ENCODE data around the gene NIPBL.
"Not testable (repeated sequence)": the region's sequence is repeated elsewhere in the genome, so short reads cannot be mapped to it uniquely, and the experiment has no call there.

NIPBL gene

DNA sequence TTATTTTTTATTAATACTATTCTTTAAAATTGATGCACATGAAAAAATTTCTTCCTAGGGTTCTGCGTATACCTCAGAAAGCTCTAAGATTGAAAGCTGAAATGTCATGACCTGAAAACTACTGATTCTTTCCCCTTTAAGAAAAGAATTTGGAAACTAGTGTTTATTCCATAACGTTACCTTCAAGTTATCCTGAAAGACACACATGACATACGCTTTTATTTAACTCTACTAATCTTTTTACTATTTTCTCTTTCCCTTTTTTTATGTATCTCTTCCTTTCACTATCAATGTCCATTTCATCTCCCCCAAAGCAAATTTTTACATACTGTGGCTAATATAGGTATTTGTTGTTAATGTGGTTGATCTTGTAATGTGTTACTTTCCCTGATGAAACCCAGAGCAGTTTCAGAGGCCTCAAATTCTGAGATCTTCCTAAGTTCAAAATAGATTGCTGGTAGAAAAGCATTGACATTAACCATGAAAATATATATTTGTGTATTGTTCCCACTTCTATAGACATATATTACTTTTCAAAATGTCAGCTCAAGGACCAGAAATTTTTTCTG is 7.4 kb downstream of the NIPBL start:
- H3K27ac Mint-ChIP-seq: no peak overlapping the region
- CTCF ChIA-PET: no interaction called here
- H3K27me3 Mint-ChIP-seq: no peaks in the 10 kb centered on the region
- no peak for DNase-seq
- H3K4me1 Mint-ChIP-seq: peaks cover 54% of the 10 kb centered on the region
- no peak overlapping the region for H3K4me3 Mint-ChIP-seq
- no peaks in the 10 kb centered on the region for H3K9me3 Mint-ChIP-seq
- peaks cover 15% of the 10 kb centered on the region for H3K36me3 Mint-ChIP-seq

DNA sequence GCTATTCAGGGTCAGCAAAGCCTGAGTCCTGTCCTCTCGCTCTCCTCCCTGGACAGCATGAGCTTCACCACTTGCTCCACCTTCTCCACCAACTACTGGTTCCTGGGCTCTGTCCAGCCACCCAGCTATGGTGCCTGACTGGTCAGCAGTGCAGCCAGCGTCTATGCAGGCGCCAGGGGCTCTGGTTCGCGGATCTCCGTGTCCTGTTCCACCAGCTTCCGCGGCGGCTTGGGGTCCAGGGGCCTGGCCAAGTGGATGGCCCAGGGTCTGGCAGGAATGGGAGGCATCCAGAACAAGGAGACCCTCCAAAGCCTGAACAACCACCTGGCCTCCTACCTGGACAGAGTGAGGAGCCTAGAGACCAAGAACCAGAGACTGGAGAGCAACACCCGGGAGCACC is 8.6 kb downstream of the NIPBL start:
- no peak overlapping the region for H3K27ac Mint-ChIP-seq
- no peaks in the 10 kb centered on the region for H3K27me3 Mint-ChIP-seq
- DNase-seq: no peak
- peaks cover 51% of the 10 kb centered on the region for H3K4me1 Mint-ChIP-seq
- H3K36me3 Mint-ChIP-seq: peaks cover 15% of the 10 kb centered on the region
- no peaks in the 10 kb centered on the region for H3K9me3 Mint-ChIP-seq
- CTCF ChIA-PET: no interaction called here
- no peak overlapping the region for H3K4me3 Mint-ChIP-seq

DNA sequence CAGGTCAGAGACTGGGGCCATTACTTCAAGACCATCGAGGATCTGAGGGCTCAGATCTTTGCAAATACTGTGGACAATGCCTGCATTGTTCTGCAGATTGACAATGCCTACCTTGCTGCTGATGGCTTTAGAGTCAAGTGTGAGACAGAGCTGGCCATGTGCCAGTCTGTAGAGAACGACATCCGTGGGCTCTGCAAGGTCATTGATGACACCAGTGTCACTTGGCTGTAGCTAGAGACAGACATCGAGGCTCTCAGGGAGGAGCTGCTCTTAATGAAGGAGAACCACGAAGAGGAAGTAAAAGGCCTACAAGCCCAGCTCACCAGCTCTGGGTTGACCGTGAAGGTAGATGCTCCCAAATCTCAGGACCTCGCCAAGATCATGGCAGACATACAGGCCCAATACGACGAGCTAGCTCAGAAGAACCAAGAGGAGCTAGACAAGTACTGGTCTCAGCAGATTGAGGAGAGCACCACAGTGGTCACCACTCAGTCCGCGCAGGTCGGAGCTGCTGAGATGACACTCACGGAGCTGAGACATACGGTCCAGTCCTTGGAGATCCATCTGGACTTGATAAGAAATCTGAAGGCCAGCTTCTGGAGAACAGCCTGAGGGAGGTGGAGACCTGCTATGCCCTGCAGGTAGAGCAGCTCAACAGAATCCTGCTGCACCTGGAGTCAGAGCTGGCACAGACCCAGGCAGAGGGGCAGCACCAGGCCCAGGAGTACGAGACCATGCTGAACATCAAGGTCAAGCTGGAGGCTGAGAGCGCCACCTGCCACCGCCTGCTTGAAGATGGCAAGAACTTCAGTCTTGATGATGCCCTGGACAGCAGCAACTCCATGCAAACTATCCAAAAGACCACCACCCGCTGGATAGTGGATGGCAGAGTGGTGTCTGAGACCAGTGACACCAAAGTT is 9.3 kb downstream of the NIPBL start:
- peaks cover 17% of the 10 kb centered on the region for H3K36me3 Mint-ChIP-seq
- H3K9me3 Mint-ChIP-seq: no peaks in the 10 kb centered on the region
- no peaks in the 10 kb centered on the region for H3K27me3 Mint-ChIP-seq
- CTCF ChIA-PET: no interaction called here
- H3K27ac Mint-ChIP-seq: peak overlapping the region; percentile 11
- H3K4me1 Mint-ChIP-seq: peaks cover 47% of the 10 kb centered on the region
- H3K4me3 Mint-ChIP-seq: no peak overlapping the region
- DNase-seq: no peak

DNA sequence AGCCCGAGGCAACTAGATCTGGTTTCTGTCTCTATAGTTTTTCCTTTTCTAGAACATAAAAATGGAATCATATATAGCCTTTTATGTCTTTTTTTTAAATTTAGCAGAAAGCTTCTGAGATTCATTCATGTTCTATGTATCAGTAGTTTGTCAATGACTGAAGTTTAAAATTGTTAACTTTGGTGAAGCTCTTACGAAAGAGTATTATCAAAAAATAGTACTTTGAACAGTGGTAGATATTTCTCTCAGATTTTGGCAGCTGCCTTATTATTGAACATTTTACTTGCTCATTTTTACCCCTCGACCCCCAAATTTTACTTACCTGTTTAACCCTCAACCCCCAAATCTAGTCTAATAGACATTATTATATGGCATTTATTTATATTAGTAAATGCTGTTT is 10.2 kb downstream of the NIPBL start:
- CTCF ChIA-PET: interaction anchor here (1.3 kb wide), 1 partner anchor 8 kb away, joined by 3 read pairs; no protein-coding TSS in a partner anchor
- peaks cover 25% of the 10 kb centered on the region for H3K36me3 Mint-ChIP-seq
- H3K4me1 Mint-ChIP-seq: peaks cover 37% of the 10 kb centered on the region
- H3K9me3 Mint-ChIP-seq: peaks cover 2% of the 10 kb centered on the region
- no peak overlapping the region for H3K27ac Mint-ChIP-seq
- no peak overlapping the region for H3K4me3 Mint-ChIP-seq
- no peaks in the 10 kb centered on the region for H3K27me3 Mint-ChIP-seq
- DNase-seq: no peak

DNA sequence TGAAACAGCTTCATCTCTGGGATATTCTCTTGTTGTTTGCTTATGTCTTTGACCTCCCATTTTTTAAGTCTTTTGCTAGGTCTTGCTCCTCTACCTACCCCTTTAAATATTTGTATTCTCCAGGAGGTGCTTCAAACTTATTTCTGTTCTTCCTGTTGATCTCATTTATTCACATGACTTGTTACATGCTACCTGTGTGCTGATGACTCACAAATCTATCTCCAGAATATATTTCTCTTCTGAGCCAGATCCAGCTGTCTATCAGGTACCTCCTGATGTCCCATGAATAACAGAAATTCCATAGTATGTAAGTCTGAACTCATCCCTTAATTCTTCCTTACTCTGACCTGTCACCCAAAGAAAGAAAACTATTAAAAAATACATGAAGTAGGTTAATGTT is 11.0 kb downstream of the NIPBL start:
- Mint-ChIP-seq H3K27me3 (no peaks in the 10 kb centered on the region), H3K9me3 (peaks cover 6% of the 10 kb centered on the region), H3K27ac (no peak overlapping the region), H3K4me3 (no peak overlapping the region), H3K36me3 (peaks cover 30% of the 10 kb centered on the region), H3K4me1 (peaks cover 30% of the 10 kb centered on the region)
- CTCF ChIA-PET: interaction anchor here (1.3 kb wide), 1 partner anchor 9 kb away, joined by 3 read pairs; no protein-coding TSS in a partner anchor
- DNase-seq: no peak

DNA sequence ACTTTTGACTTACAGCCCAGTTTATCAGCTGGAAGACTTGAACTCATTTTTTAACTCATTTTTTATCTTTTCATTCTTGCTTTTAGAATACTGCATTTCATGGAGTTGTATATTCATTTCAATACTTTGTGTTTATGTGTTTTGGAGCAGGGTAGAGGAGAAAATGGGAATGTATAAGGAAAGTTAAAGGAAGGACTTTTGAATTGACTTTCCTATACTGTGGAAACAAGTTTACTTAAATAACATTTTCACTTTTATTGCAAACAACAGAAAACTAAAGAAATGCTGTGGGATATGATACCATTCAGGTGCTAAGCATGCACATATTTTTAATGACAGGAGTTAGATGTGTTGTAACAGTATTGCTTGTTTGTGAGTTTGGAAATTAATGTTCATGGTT is 11.7 kb downstream of the NIPBL start:
- H3K27ac Mint-ChIP-seq: no peak overlapping the region
- peaks cover 30% of the 10 kb centered on the region for H3K4me1 Mint-ChIP-seq
- CTCF ChIA-PET: no interaction called here
- H3K9me3 Mint-ChIP-seq: peaks cover 6% of the 10 kb centered on the region
- H3K27me3 Mint-ChIP-seq: no peaks in the 10 kb centered on the region
- peaks cover 30% of the 10 kb centered on the region for H3K36me3 Mint-ChIP-seq
- DNase-seq: no peak
- no peak overlapping the region for H3K4me3 Mint-ChIP-seq

DNA sequence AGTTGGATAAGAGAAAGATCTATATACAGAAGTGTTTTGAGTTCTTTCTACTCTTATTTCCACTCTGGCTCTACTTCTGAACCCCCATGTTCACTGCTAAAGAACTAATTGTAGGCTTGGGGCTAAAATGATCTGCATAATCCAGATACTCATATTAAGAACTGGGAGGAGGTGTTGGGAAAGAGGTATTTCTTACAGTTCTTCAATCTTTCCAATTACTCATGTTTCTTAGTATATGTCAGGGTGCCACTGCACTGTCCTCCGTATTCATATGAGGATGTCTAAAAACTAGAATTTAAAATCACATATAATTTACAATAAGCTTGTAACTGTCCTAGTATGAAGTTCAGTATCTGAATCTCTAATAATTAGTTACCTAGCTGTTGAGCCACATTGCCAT is 12.7 kb downstream of the NIPBL start:
- Mint-ChIP-seq H3K27me3 (no peaks in the 10 kb centered on the region), H3K27ac (no peak overlapping the region), H3K36me3 (peaks cover 32% of the 10 kb centered on the region), H3K4me3 (no peak overlapping the region), H3K9me3 (peaks cover 6% of the 10 kb centered on the region), H3K4me1 (peaks cover 29% of the 10 kb centered on the region)
- no peak for DNase-seq
- CTCF ChIA-PET: interaction anchor here (0.6 kb wide), 1 partner anchor 155 kb away, joined by 3 read pairs; no protein-coding TSS in a partner anchor

DNA sequence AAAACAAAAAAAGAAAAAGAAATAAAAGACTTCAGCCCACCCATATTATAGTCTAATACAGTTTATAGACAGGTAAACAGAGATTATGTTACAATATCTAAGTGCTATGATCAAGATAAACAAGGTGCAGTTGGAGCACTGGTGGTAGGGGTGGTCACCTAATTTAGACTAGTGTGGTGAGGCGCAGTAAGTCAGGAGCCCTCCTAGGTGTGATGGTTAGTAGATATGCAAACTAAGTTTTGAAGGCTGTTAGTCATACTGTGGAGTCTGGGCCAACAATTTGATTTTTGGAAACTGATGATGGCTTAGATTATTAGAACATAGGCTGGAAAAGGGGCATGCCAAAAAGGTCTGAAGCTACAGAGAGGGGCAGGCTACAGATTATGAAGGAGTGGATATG is 14.7 kb downstream of the NIPBL start:
- no peaks in the 10 kb centered on the region for H3K27me3 Mint-ChIP-seq
- CTCF ChIA-PET: no interaction called here
- no peak for DNase-seq
- peaks cover 29% of the 10 kb centered on the region for H3K4me1 Mint-ChIP-seq
- no peak overlapping the region for H3K27ac Mint-ChIP-seq
- H3K4me3 Mint-ChIP-seq: no peak overlapping the region
- peaks cover 27% of the 10 kb centered on the region for H3K36me3 Mint-ChIP-seq
- H3K9me3 Mint-ChIP-seq: peaks cover 6% of the 10 kb centered on the region

DNA sequence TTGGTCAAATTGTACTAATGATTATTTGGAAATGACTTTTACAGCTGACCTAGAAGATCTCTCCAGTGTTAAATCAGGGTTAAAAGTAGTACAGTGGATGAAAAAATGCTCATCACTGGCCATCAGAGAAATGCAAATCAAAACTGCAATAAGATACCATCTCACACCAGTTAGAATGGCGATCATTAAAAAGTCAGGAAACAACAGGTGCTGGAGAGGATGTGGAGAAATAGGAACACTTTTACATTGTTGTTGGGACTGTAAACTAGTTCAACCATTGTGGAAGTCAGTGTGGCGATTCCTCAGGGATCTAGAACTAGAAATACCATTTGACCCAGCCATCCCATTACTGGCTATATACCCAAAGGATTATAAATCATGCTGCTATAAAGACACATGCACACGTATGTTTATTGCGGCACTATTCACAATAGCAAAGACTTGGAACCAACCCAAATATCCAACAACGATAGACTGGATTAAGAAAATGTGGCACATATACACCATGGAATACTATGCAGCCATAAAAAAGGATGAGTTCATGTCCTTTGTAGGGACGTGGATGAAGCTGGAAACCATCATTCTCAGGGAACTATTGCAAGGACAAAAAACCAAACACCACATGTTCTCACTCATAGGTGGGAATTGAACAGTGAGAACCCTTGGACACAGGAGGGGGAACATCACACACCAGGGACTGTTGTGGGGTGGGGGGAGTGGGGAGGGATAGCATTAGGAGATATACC is 15.7 kb downstream of the NIPBL start:
- H3K9me3 Mint-ChIP-seq, CTCF ChIA-PET, H3K27ac Mint-ChIP-seq, H3K4me3 Mint-ChIP-seq, DNase-seq, H3K27me3 Mint-ChIP-seq: not testable (repeated sequence)
- H3K4me1 Mint-ChIP-seq: peaks cover 24% of the 10 kb centered on the region
- H3K36me3 Mint-ChIP-seq: peaks cover 23% of the 10 kb centered on the region

DNA sequence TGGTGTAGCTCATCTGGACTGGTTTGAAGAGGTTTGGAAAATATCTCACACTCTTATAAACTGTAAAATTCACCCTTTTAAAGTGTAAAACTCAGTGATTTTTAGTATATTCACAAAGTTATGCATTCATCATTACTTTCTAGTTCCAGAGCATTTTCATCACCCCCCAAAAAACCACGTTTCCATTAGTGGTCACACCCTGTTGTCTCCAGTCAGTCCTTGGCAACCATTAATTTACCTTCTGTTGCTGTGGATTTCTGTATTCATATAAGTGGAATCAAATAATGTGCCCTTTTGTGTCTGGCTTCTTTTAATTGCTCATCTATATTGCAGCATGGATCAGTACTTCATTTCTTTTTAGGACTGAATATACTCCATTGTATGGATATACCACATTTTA is 18.4 kb downstream of the NIPBL start:
- H3K4me1 Mint-ChIP-seq: peaks cover 10% of the 10 kb centered on the region
- no peak overlapping the region for H3K4me3 Mint-ChIP-seq
- no peaks in the 10 kb centered on the region for H3K27me3 Mint-ChIP-seq
- H3K36me3 Mint-ChIP-seq: peaks cover 20% of the 10 kb centered on the region
- H3K9me3 Mint-ChIP-seq: peaks cover 7% of the 10 kb centered on the region
- DNase-seq: no peak
- no peak overlapping the region for H3K27ac Mint-ChIP-seq
- CTCF ChIA-PET: no interaction called here

DNA sequence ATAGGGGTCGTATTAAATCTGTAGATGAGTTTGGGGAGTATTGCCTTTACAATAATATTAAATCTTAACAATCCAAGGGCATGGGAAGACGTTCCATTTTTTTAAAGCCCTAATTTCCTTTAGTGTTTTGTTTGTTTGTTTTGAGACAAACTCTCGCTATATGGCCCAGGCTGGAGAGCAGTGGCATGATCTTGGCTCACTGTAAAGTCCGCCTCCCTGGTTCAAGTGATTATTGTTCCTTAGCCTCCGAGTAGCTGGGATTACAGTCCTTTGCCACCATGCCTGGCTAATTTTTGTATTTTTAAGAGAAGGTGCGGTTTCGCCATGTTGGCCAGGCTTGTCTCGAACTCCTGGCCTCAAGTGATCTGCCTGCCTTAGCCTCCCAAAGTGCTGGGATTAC is 19.9 kb downstream of the NIPBL start:
- Mint-ChIP-seq H3K36me3 (peaks cover 17% of the 10 kb centered on the region), H3K27ac (no peak overlapping the region), H3K4me3 (no peak overlapping the region), H3K4me1 (peaks cover 10% of the 10 kb centered on the region), H3K9me3 (peaks cover 7% of the 10 kb centered on the region), H3K27me3 (no peaks in the 10 kb centered on the region)
- CTCF ChIA-PET: no interaction called here
- no peak for DNase-seq

DNA sequence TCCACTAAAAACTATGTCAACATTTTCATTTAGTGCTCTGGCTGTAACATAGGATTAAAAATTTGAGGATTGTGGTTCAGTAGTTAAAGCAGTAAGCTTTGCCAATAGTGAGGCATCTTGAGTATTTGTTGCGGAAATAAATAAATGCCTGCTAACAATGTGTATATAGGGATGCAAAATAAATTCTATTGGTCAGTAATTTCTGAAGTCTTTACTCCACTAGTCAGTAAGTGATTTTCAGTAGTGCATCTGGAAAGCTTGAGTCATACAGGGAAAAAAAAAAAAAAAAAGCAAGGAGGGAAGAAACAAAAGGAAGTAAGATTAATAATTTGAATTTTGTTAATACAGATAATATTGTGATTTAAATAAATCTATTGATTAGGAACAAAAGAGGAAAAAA is 21.0 kb downstream of the NIPBL start:
- Mint-ChIP-seq H3K36me3 (peaks cover 13% of the 10 kb centered on the region), H3K4me1 (peaks cover 17% of the 10 kb centered on the region), H3K27ac (no peak overlapping the region), H3K9me3 (peaks cover 8% of the 10 kb centered on the region), H3K4me3 (no peak overlapping the region), H3K27me3 (no peaks in the 10 kb centered on the region)
- CTCF ChIA-PET: interaction anchor here (0.6 to 0.7 kb wide), 2 partner anchors 515 to 679 kb away, joined by 3 read pairs; no protein-coding TSS in a partner anchor
- DNase-seq: no peak

DNA sequence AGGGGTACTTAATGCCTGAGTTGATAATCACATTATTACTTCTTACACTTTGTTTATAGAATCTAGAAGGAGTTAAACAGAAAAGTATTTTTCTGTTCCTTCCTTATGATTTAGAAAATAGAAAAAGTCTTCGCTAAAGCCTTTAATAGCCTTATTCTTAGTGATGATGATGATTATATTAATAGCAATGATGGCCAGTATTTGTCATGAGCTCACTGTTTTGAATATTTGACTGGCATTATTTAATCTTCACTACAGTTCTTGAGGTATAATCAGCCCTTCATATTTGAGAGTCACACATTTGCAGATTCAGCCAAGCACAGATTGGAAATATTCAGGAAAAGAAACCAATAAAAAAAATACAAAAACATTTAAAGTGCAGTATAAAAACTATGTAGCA is 23.3 kb downstream of the NIPBL start:
- CTCF ChIA-PET: no interaction called here
- Mint-ChIP-seq H3K4me3 (no peak overlapping the region), H3K27ac (no peak overlapping the region), H3K36me3 (peaks cover 13% of the 10 kb centered on the region), H3K27me3 (no peaks in the 10 kb centered on the region), H3K4me1 (peaks cover 25% of the 10 kb centered on the region), H3K9me3 (peaks cover 11% of the 10 kb centered on the region)
- DNase-seq: no peak

DNA sequence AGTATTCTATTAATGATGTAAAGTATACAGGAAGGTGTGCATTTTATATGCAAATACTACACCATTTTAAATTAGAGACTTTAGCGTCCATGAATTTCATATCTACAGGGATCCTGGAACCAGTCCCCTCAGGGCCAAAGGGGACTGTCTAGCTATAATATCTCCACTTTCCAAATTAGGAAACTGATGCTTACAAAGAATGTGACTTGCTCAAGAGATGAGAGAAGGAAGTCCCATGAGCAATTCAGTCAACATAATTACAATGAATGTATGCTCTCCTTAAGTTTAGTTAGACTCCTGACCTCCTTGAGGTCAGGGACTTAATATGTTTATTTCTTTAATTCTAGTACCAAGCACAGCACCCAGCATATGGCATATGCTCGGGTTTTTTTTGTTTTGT is 23.7 kb downstream of the NIPBL start:
- Mint-ChIP-seq H3K27me3 (no peaks in the 10 kb centered on the region), H3K36me3 (peaks cover 14% of the 10 kb centered on the region), H3K4me1 (peaks cover 25% of the 10 kb centered on the region), H3K27ac (no peak overlapping the region), H3K9me3 (peaks cover 12% of the 10 kb centered on the region), H3K4me3 (no peak overlapping the region)
- CTCF ChIA-PET: no interaction called here
- DNase-seq: no peak

All from activated naive CD4-positive, alpha-beta T cell treated with anti-CD3 and anti-CD28 coated beads, Interleukin-2, amount 10 ng/mL, durations not matched to agents 7 days and 5 days (primary cell).